ENCODE results near the gene UCMA.
"Not testable (repeated sequence)": the region's sequence is repeated elsewhere in the genome, so short reads cannot be mapped to it uniquely, and the experiment has no call there.

UCMA gene

GRCh38 chr10:13234736-13235135 lies 562 bp upstream of the UCMA start:
- not testable (repeated sequence) for DNase-seq (ENCODE audit: low read depth in 2 of 2, low spot score in 1 of 2)

DNA sequence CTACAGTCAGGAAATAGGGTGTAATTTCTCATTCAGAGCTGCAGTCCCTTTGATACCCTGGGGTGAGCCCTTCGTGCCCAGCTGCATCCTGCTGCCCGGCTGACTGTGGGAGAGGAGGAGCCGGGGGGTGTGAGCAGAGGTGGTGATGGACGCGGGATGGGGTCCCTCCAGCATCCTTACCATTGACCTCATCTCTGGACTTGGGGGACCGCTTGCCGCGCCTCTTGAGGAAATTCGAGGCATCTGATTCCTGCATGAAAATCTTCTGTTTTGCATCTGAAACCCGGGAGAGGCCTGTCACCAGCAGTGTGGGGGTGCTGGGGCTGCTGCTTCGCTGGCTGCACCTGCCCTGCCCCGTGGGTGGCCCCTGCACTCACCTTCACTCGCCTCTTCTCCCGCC lies 816 bp downstream of the UCMA start:
- no peak for DNase-seq (ENCODE audit: low read depth in 2 of 2, low spot score in 1 of 2)

DNA sequence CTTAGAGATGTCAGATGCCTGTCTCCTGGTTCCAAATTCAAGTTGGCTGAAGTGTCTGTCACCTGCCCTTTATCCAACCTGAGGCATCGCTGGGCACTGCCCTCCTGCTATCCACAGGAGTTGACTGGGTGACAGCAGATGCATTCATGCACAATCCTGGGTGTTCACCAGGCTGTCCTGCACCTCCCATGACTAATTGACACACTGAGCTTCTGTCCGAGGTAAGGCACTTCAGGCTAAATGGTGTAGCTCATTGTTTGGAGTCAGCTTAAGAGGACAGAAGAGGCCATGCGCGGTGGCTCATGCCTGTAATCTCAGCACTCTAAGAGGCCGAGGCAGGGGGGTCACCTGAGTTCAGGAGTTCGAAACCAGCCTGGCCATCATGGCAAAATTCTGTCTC lies 2.4 kb downstream of the UCMA start:
- DNase-seq (ENCODE audit: low read depth in 2 of 2, low spot score in 1 of 2): no peak

- no peak for DNase-seq (ENCODE audit: low read depth in 2 of 2, low spot score in 1 of 2)
Measured at GRCh38 chr10:13231190-13231589, 3.0 kb downstream of the UCMA start.

GRCh38 chr10:13227031-13227430 lies 7.1 kb downstream of the UCMA start:
- DNase-seq (ENCODE audit: low read depth in 2 of 2, low spot score in 1 of 2): no peak

DNA sequence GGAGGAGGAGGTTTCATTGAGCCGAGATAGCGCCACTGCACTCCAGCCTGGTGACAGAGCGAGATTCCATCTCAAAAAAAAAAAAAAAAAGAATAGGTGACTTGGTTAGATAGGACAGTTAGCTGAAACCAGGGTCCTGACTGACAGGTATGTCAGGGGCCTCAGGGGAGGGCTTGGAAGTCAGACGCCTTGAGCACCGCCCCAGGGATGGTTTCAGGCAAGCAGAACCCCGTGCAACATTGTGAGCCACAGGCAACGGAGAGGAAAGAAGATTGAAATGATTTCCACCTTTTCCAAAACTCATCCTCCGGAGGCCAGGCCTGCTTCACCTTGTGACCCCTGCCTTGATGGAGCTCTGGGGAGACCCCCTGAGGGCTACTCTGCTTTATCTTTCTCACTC lies 8.6 kb downstream of the UCMA start:
- DNase-seq (ENCODE audit: low read depth in 2 of 2, low spot score in 1 of 2): no peak

DNA sequence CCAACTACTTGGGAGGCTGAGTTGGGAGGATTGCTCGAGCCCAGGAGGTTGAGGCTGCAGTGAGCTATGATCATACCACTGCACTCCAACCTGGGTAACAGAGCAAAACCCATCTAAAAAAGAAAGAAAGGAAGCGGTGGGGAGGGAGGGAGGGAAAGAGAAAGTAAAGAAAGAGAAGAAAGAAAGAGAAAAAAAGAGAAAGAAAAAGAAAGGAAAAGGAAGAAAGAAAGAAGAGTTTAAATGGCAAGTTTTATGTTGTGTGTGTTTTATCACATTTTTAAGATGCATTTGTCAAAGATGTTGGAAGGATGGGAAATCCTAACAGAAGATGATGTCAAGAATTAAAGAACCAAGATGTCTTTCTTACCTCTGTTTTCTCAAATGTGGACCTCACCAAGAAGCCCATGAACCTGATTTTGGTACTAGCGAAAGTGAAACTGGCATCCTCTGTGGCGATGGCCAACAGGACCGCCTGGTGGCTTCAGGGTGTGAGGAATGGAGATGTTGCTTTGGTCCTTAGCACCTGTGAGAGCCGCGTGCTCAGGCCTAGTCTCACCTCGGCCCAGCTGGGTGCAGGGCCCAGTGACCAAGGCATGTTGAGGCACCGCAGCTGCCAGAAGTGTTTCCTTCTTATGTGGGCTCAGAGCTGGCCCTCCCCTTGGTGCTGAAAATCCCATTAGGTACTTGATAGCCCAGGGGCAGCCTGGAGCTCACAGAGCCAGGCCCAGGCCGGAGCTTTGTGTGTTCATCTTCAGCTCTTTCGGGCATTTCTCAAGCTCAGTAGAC lies 9.8 kb downstream of the UCMA start:
- no peak for DNase-seq (ENCODE audit: low read depth in 2 of 2, low spot score in 1 of 2)

GRCh38 chr10:13223241-13223640 lies 10.9 kb downstream of the UCMA start:
- DNase-seq (ENCODE audit: low read depth in 2 of 2, low spot score in 1 of 2): no peak

- DNase-seq (ENCODE audit: low read depth in 2 of 2, low spot score in 1 of 2): no peak
Measured at GRCh38 chr10:13222566-13222965, 11.6 kb downstream of the UCMA start.

DNA sequence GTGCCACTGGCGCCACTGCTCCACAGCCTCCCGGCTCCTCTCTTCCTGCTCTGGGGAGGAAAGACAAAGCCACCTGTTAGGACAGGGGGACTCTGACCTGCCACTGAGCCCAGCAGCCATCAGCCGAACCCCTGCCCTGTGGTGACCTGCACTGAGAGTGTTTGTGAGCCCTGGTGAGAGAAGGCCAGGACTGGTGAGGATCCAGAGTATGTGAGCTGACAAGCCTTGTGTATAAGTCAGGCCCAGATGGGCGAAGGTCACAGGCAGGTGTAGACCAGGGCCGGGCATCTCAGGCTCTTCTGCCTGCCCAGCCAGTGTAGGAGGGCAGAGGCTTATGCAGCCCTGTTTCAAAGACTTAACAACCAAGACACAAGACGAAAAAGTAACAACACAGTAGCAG lies 12.0 kb downstream of the UCMA start:
- no peak for DNase-seq (ENCODE audit: low read depth in 2 of 2, low spot score in 1 of 2)

- DNase-seq (ENCODE audit: low read depth in 2 of 2, low spot score in 1 of 2): no peak
Measured at GRCh38 chr10:13221572-13221971, 12.6 kb downstream of the UCMA start.

DNA sequence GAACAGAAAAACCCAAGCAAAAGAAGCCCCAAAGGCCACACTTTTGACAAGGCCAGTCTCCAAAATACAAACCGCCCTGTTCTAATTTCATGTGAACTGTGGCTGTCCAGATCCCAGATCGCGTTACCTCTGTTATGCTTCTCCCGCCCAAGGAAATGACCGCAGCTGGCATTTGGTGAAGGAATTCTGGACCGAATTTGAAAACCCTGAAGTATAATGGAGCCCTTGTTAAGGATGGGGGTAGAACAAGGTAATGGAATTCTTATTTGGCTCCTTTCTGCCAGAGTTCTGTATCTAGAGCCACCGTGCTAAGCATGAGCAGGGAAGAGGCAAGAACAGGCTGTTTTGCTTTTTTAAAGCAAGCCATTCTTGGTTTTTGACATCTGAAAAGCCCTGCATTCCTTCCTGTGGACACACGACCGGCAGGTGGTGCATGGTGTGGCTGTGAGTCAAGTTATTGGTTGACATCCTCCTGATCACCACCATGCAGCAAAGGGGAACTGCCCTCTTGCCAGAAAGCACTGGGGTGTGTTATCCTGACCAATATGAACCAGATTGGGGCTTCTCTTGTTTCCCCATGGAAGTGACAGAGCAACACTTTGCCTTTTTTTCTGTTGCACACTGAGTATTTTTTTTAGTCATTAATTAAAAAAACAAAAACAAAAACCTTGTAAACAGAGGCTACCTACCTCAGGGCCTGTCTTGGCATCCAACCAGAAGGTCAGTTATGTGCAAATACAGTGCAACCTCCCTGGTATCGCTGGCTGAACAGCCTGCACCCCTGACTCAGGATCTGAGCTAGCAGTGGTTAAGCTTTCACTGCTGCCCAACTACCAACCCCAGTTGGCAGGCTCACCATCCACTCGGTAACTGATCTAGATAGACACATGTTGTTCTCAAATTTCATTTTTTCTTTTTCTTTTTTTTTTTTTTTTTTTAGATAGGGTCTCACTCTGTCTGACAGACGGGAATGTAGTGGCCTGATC lies 14.2 kb downstream of the UCMA start:
- DNase-seq (ENCODE audit: low read depth in 2 of 2, low spot score in 1 of 2): no peak

GRCh38 chr10:13218878-13219277 lies 15.3 kb downstream of the UCMA start:
- no peak for DNase-seq (ENCODE audit: low read depth in 2 of 2, low spot score in 1 of 2)

DNA sequence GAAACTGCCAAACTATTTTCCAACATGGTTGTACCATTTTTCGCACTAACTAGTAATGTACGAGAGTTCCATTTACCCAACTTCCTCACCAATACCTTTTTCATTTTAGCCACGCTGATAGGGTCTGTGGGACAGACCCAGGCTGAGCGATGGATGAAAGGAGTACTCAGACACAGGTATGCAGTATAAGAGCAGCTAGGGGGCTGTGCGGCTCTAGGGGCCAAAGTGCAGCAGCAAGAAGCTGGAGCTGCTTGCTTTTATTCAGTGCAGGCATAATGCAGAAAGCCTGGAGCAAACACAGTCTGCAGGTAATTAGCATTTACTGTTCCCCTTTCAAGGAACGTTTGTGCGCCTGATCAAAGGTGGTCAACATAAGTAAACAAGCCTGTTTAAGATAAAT lies 21.0 kb downstream of the UCMA start:
- DNase-seq (ENCODE audit: low read depth in 2 of 2, low spot score in 1 of 2): no peak

DNA sequence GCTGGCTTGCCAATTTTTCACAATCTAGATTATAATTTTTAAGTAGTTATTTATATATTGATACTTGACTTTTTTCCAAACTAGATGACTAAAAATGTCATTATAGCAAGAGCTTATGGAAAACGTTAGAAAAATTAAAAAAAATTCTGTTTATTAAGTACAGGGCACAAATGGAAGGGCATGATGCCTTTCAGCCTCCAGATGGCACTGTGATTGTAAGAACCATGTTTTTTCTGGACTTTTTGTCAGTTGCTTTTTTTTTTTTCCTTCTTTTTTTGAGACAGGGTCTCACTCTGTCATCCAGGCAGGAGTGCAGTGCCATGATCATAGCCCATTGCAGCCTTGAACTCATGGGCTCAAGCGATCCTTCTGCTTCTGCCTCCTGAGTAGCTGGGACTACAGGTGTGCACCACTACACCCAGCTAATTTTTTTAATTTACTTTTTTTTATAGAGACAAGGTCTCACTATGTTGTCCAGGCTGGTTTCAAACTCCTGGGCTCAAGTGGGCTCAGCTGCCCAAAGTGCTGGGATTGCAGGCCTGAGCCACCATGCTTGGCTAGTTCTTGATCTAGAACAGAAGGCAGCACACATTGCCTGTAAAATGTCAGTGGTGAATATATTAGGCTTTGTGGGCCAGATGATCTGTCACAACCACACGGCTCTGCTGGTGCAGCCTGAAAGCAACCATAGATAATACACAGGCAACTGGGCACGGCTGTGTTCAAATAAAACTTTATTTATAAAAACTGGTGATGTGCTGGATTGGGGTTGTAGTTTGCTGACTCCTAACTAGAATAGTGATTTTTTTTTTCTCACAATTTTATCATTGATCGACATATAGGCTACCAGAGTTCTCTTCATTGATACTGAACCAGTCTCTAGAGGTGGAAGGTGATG lies 27.4 kb downstream of the UCMA start:
- DNase-seq (ENCODE audit: low read depth in 2 of 2, low spot score in 1 of 2): no peak

DNA sequence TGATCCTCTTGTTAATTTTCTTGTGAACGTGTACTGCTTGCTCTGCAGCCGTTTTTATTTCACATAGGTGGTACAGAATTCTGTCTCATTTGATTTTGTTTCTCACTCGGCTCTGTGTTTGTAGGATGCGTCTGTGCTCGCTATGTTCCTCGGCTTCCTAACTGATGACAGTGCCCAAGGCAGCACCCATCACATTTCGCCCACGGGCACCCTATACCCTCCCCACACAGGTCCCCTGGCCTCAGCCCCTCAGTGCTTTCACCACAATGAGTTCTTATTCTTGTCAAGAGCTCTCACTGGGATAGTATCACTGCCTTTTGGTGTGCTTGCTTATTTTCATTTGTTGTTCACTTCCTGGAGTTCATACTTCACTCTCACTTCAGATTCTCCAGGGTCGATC lies 28.1 kb downstream of the UCMA start:
- no peak for DNase-seq (ENCODE audit: low read depth in 2 of 2, low spot score in 1 of 2)

- no peak for DNase-seq (ENCODE audit: low read depth in 2 of 2, low spot score in 1 of 2)
Measured at GRCh38 chr10:13201132-13201531, 33.0 kb downstream of the UCMA start.

- no peak for DNase-seq (ENCODE audit: low read depth in 2 of 2, low spot score in 1 of 2)
Measured at GRCh38 chr10:13195016-13195415, 39.2 kb downstream of the UCMA start.

- no peak for DNase-seq (ENCODE audit: low read depth in 2 of 2, low spot score in 1 of 2)
Measured at GRCh38 chr10:13193637-13194036, 40.5 kb downstream of the UCMA start.

GRCh38 chr10:13191362-13191761 lies 42.8 kb downstream of the UCMA start:
- no peak for DNase-seq (ENCODE audit: low read depth in 2 of 2, low spot score in 1 of 2)

GRCh38 chr10:13190816-13191215 lies 43.4 kb downstream of the UCMA start:
- no peak for DNase-seq (ENCODE audit: low read depth in 2 of 2, low spot score in 1 of 2)
